Mucosa of descending colon (tissue), 3 donors: ENCODE data around the gene TEKT5. TPM values are rescaled to one million over a fixed set of nuclear protein-coding genes. Genes with fewer than 3 reads are reported as not detected.
"Not testable (repeated sequence)": the region's sequence is repeated elsewhere in the genome, so short reads cannot be mapped to it uniquely, and the experiment has no call there.

Experiments used
- ATAC-seq: fragments of 200-7000 bp; cut with Tn5 transposase; one replicate; pipeline ENCODE4 v1.9.1; 2020; ENCODE audit warnings: mild to moderate bottlenecking, moderate library complexity
- DNase-seq, 3 donors: peaks; one replicate each; pipeline ENCODE4 v3.0.0-alpha.2; 2020
- H3K36me3 ChIP-seq: fragments of 200-600 bp; one replicate; pipeline ENCODE4 v1.8.0; 2021; ENCODE audit warnings: low read depth, mild to moderate bottlenecking
- H3K4me1 ChIP-seq: fragments of 200-600 bp; one replicate; pipeline ENCODE4 v1.8.0; 2021; ENCODE audit warnings: low read depth, mild to moderate bottlenecking
- H3K4me3 ChIP-seq: fragments of 200-600 bp; one replicate; pipeline ENCODE4 v1.8.0; 2021; ENCODE audit warnings: mild to moderate bottlenecking
- H3K9me3 ChIP-seq: fragments of 200-600 bp; one replicate; pipeline ENCODE4 v1.8.0; 2021; ENCODE audit warnings: mild to moderate bottlenecking
- CTCF ChIP-seq: fragments of 200-600 bp; IDR thresholded peaks from one replicate; pipeline ENCODE4 v1.8.0; 2022; ENCODE audit warnings: antibody characterized with exemption, mild to moderate bottlenecking
- intact Hi-C, 2 donors: fragments of 100-400 bp; cut with DNase I in 1 of 2; cut with micrococcal nuclease in 1 of 2; formaldehyde crosslinking; loops; one replicate each; pipeline versions ENCODE4 v1.11.0 to v1.11.1; 2022; cut with DNase I, micrococcal nuclease
- total RNA-seq, 3 donors: library from RNA; stranded (reverse); fragmentation: NEBNext Ultra II Directional in 2 of 3; extraction: Animal tissue kit (Norgen Biotek cat#: 25700) in 2 of 3; gene quantifications; one replicate each; pipeline versions ENCODE4 v1.2.1 to v1.2.4, GENCODE V29; 2021 to 2023
- donor health status: DM: no; HTN: no; CAD: no; lungs with moderate emphysema.
- donor health status: DM: no; HTN: no; CAD: no.
- donor health status: DM: no; HTN: yes; CAD: no.

TEKT5 gene
- total RNA-seq, 3 donors from 2014 or later, result 0.28 to 0.90 (median 0.46) TPM

GRCh38 chr16:10683170-10683569 lies 11.6 kb downstream of the TEKT5 start:
- DNase-seq (no peak), ATAC-seq (no peak)
- H3K36me3 ChIP-seq, result no peaks in the 10 kb centered on the region
- intact Hi-C loops, result no loop called here
- H3K4me1 ChIP-seq, result peaks cover 1% of the 10 kb centered on the region
- no peak overlapping the region for H3K4me3 ChIP-seq
- no peak for TF ChIP-seq CTCF
- no peaks in the 10 kb centered on the region for H3K9me3 ChIP-seq

DNA sequence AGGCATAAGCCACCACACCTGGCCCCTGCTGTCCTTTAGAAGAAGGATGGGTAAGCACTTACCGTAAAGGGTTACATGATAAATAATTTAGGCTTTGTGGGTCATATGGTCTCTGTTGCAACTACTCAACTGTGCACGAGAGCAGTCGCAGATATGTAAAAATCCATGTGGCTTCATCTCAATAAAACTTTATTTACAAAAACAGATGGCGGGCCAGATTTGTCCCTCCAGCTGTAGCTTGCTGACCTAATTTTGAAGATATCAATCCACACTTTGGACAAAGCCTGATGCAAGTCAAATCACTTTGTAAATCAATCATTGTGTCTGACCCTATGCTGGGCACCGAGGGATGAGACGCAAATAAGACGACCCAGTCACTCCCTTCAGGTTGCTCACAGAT lies 12.1 kb downstream of the TEKT5 start:
- Histone ChIP-seq H3K4me3 (no peak overlapping the region), H3K9me3 (no peaks in the 10 kb centered on the region), H3K4me1 (no peaks in the 10 kb centered on the region), H3K36me3 (no peaks in the 10 kb centered on the region)
- ATAC-seq, result no peak
- no peak for TF ChIP-seq CTCF
- no peak for DNase-seq
- intact Hi-C loops, result no loop called here

GRCh38 chr16:10681310-10682308 lies 13.1 kb downstream of the TEKT5 start:
- Histone ChIP-seq H3K4me3 (no peak overlapping the region), H3K9me3 (no peaks in the 10 kb centered on the region), H3K36me3 (no peaks in the 10 kb centered on the region), H3K4me1 (no peaks in the 10 kb centered on the region)
- ATAC-seq, result no peak
- no peak for TF ChIP-seq CTCF
- no peak for DNase-seq
- intact Hi-C loops, result no loop called here

DNA sequence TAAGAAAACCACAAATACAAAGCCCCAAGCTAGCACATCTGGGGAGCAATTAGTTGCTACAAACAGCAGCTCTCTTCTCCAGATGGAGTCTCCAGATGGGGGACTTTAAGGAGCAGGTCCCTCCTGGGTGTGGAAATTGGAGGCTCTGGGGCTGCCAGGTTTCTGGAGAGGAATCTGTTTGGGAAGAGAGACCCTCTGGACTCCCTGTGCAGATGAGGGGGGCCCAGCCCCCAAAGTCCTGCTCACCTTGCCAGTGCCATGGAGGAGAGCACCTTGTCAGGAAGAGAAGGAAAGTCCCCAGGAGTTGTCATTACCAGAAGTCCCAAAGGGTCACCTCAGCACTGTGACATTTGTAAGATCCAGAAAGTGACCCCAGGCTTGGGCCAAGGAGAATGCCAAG lies 14.8 kb downstream of the TEKT5 start:
- intact Hi-C loops, result no loop called here
- no peaks in the 10 kb centered on the region for H3K9me3 ChIP-seq
- H3K4me1 ChIP-seq, result no peaks in the 10 kb centered on the region
- H3K4me3 ChIP-seq, result no peak overlapping the region
- ATAC-seq, result no peak
- no peaks in the 10 kb centered on the region for H3K36me3 ChIP-seq
- no peak for DNase-seq
- no peak for TF ChIP-seq CTCF

DNA sequence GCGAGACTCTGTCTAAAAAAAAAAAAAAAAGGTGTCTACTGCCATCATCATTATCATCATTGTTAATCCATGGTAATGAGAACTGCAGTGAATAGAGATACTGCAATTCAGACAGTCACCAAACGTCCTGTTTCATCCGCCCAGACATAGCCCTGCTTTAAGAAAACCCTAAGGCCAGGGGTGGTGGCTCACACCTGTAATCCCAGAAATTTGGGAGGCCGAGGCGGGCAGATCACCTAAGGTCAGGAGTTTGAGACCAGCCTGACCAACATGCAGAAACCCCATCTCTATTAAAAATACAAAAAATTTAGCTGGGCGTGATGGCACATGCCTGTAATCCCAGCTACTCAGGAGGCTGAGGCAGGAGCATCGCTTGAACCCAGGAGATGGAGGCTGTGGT lies 15.3 kb downstream of the TEKT5 start:
- intact Hi-C loops, DNase-seq, ATAC-seq, H3K4me1 ChIP-seq, H3K4me3 ChIP-seq, H3K9me3 ChIP-seq, H3K36me3 ChIP-seq: not testable (repeated sequence)

- intact Hi-C loops, result no loop called here
- DNase-seq (no peak), ATAC-seq (no peak)
Measured at GRCh38 chr16:10678655-10679054, 16.1 kb downstream of the TEKT5 start.

More at GRCh38 chr16:10678655-10679054, 16.1 kb downstream of the TEKT5 start:
- Histone ChIP-seq H3K4me1 (no peaks in the 10 kb centered on the region), H3K9me3 (no peaks in the 10 kb centered on the region), H3K36me3 (no peaks in the 10 kb centered on the region), H3K4me3 (no peak overlapping the region)
- no peak for TF ChIP-seq CTCF
